OCI-LY3 (cell line): ENCODE measurements around the gene SDK1.

Source experiments
- CTCF ChIP-seq: fragments of 200-600, 300-600 bp; sonication (generic); IDR thresholded peaks from 2 replicates; pipeline ENCODE4 v1.5.1; 2014; ENCODE audit warnings: antibody characterized with exemption, low read length, low read depth
- EZH2phosphoT487 ChIP-seq: fragments of 200-600 bp; shearing (Covaris generic); IDR thresholded peaks from 2 replicates; pipeline ENCODE4 v1.6.1; 2018; ENCODE audit warnings: antibody characterized with exemption, mixed run types, low read depth

- TF ChIP-seq EZH2phosphoT487 (no peak), CTCF (no peak)
Measured at GRCh38 chr7:4189131-4189570, 888.1 kb downstream of the SDK1 start.
